Caki2 (cell line): ENCODE measurements around the gene CD177. TPM values are rescaled to one million over a fixed set of nuclear protein-coding genes. Genes with fewer than 3 reads are reported as not detected.
"Not testable (repeated sequence)": the region's sequence is repeated elsewhere in the genome, so short reads cannot be mapped to it uniquely, and the experiment has no call there.

Experiments used
- DNase-seq: peaks from one replicate; pipeline ENCODE4 v3.0.0-alpha.2; 2015; ENCODE audit warnings: low read depth
- in situ Hi-C: cut with HindIII; loops from 2 replicates; pipeline ENCODE4 v1.10.0; 2016; ENCODE audit warnings: low sequenced_read_pairs, low pct_unique_long_range_greater_than_20kb, mixed read lengths
- total RNA-seq: library from RNA; depleted of rRNA; stranded (reverse); fragments of >200 nt; shearing (Covaris generic); gene quantifications from 2 replicates; pipeline ENCODE4 v1.2.3, GENCODE V29; 2014; ENCODE audit warnings: low replicate concordance

The CD177 gene
- total RNA-seq, 1 experiment from 2014 or later: 6.5 TPM

GRCh38 chr19:43367822-43368221 is 14.3 kb downstream of the CD177 start:
- in situ Hi-C loops: no loop called here
- no peak for DNase-seq

GRCh38 chr19:43368897-43369296 is 15.4 kb downstream of the CD177 start:
- DNase-seq, in situ Hi-C loops: not testable (repeated sequence)

GRCh38 chr19:43371909-43372308 is 18.4 kb downstream of the CD177 start:
- in situ Hi-C loops: no loop called here
- no peak for DNase-seq

DNA sequence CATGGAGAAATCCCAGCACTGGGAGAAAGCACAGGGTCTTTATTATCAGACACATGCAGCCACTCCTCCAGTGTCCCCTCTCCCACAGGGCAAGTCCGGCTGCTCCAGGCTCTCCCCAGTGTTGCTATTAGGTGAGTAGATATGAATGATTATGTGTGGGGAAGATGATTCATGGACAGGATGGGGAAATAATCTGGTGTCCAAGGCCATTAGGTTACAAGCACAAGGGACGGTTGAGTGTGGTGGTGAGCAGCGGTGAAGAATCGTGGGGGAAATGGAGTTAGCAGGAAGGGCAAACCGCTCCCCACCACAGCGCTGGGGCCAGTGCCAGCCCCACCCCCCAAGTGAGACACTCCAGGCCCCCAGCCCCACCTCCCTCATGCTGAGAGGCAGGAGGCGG is 19.0 kb downstream of the CD177 start:
- in situ Hi-C loops: no loop called here

GRCh38 chr19:43377624-43378023 is 24.1 kb downstream of the CD177 start:
- DNase-seq, in situ Hi-C loops: not testable (repeated sequence)

More for the DNA sequence above, 19.0 kb downstream of the CD177 start:
- DNase-seq: no peak

DNA sequence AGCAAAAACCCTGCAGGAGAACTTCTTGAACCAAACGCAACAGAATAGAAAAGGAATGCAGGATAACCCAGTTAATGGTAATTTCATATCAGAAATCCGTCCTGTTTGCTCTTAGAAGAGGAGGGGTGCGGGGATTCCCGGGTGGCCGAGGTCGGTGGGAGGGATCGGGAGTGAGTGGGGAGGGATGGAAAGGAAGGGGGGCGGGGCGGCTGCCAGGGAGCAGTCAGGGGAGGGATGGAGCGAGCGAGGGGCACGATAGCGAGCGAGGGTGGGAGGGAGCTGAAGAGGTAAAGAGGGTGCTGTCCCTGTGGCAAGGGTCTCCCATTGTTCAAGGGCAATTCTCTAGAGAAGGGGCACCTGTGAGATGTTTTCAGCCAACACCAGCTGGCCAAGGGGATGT is 26.5 kb downstream of the CD177 start:
- no peak for DNase-seq
- in situ Hi-C loops: no loop called here

DNA sequence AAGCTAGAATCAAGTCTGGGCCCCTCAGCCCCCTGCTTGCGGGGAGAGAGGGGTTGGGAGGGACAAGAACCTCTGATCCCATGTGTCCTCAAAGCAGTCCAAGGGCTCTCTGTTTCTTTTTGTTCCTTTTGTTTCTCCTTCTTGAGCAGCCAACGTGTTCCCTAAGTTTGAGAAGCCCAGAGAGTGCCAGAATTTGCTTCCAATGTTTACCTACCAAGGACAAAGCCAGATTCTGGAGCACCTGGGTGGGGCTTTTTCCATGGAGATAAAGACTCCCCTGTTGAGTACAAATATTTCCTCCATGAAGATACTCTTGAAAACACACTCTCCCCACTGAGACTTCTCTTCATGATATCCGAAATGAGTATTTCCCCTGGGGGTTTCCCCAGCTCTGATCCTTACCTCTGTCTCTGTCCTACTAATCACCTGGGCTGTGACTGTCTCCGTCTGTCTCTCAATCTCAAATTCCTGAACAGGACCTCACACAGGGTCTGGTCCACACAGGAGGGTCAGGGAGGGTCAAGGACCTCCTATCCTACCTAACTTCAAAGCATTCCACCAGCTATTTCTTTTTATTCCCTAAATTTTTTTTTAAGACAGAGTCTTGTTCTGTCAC is 27.4 kb downstream of the CD177 start:
- no peak for DNase-seq
- in situ Hi-C loops: no loop called here

- in situ Hi-C loops, DNase-seq: not testable (repeated sequence)
Observed at GRCh38 chr19:43382586-43383216, 29.2 kb downstream of the CD177 start.

DNA sequence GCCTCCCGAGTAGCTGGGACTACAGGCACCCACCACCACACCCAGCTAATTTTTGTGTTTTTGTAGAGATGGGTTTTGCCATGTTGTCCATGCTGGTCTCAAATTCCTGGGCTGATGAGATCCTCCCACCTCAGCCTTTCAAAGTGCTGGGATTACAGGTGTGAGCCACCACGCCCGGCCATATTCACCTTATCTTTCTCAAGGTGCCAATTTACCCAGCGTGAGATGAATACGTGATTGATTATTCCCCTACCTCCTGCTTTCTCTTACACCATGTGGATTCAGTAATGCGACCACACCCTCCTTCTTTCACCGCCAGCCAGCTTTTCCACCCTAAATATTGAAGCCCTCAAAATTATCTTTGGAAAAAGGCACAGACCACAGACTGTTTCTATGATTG is 29.8 kb downstream of the CD177 start:
- in situ Hi-C loops, DNase-seq: not testable (repeated sequence)

GRCh38 chr19:43383759-43384158 is 30.3 kb downstream of the CD177 start:
- in situ Hi-C loops: not testable (repeated sequence)

GRCh38 chr19:43390903-43391551 is 37.5 kb downstream of the CD177 start:
- peak; percentile 77 for DNase-seq
- in situ Hi-C loops: not testable (repeated sequence)

More at GRCh38 chr19:43383759-43384158, 30.3 kb downstream of the CD177 start:
- not testable (repeated sequence) for DNase-seq

GRCh38 chr19:43391552-43391935 is 38.1 kb downstream of the CD177 start:
- in situ Hi-C loops: not testable (repeated sequence)
- DNase-seq: peak; percentile 78

GRCh38 chr19:43393501-43393900 is 40.0 kb downstream of the CD177 start:
- in situ Hi-C loops, DNase-seq: not testable (repeated sequence)

GRCh38 chr19:43395561-43395960 is 42.1 kb downstream of the CD177 start:
- no peak for DNase-seq
- in situ Hi-C loops: no loop called here

- in situ Hi-C loops: no loop called here
- no peak for DNase-seq
Observed at GRCh38 chr19:43406297-43406696, 52.8 kb downstream of the CD177 start.

- DNase-seq: no peak
- in situ Hi-C loops: no loop called here
Observed at GRCh38 chr19:43407416-43408005, 54.0 kb downstream of the CD177 start.

GRCh38 chr19:43408043-43408442 is 54.6 kb downstream of the CD177 start:
- in situ Hi-C loops: no loop called here
- DNase-seq: no peak

GRCh38 chr19:43409415-43409814 is 55.9 kb downstream of the CD177 start:
- no peak for DNase-seq
- in situ Hi-C loops: no loop called here

- no peak for DNase-seq
Observed at GRCh38 chr19:43412441-43412840, 59.0 kb downstream of the CD177 start.

More at GRCh38 chr19:43412441-43412840, 59.0 kb downstream of the CD177 start:
- in situ Hi-C loops: no loop called here
